SKM-1 (cell line): Measurements from ENCODE around the gene LIMCH1.

Experiments used
- DNase-seq: peaks from one replicate; lab custom pipeline; 2025; ENCODE audit not compliant: unreplicated experiment; lab: John Stamatoyannopoulos, UW

The LIMCH1 gene

DNA sequence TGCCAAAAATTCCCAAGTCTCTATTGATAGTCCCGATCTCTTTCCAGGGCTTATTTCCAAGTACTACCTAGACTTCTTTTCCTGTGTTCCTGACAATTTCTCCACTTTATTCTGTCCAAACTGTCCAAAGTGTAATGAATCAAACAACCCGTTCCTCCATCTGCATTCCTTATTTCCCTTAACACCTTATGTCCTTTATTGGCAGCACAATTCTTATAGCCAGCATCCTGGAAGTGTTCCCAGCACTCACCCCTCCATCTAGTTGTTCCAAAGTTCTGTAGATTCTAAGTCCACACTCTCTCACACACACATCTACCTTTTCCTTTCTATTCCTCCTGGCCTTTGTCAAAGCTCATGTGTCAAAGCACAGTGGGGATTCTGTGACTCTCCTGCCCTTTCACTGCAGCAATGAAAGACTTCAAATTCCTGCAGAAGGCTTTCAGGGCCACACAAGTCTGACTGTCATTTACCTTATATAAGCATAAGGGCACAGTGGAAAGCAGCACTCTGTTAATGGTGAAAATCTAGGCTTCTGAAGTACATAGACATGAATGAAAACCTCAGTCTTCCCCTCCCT is 22.1 kb downstream of the LIMCH1 start:
- no peak for DNase-seq

DNA sequence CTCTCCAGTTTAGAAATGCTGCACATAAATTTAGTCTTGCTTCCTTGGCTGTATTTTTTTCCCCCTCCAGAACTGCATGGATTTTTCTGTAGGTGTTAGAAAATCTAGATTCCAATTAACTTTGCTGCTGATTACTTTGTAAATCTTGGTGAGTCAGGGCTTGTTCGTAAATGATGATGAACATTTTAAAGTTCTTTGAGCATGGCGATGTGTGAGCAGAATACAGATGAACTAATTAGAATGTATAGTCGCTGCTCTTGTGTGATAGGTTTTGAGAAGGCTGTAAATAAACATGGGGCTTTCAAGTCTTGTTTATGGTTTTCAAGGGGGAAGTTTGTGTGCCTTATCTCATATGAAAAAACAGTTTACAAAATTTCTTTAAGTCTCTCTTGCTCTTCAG is 23.3 kb downstream of the LIMCH1 start:
- DNase-seq: no peak

DNA sequence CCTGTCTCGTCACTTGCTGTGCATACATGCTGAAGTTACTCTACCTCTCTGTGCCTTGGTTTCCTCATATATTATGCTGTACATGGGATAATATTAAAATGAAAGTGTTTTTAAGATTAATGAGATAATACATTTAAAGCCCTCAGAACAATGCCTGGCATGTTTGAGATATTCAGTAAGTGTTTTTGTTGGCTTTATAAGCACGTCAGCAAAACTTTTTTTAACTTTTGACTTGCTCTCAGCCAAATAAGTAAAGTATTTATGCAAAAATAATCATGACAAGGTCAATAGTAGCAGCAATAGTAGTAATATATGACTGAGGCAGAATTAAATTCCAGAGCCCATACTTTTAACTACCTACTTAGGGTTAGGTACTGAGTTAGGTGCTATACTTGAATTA is 29.2 kb downstream of the LIMCH1 start:
- no peak for DNase-seq

DNA sequence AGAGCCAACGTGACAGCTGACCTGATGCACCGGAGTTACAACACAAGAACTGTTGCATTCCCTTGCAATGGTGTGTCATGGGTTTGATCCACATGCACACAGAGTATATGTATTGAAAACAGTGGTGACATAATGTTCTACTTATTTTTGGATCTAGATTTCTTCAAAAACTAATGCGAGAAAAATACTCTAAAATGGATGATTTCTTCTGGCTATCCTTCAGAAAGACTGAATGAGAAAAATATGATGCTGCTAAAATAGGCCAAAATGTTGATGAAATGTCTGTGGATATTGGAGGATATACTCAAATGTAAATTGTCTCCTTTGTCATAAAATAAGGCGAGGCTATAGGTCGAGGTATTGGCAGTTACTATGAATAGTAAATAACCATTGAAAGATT is 30.4 kb downstream of the LIMCH1 start:
- DNase-seq: no peak

DNA sequence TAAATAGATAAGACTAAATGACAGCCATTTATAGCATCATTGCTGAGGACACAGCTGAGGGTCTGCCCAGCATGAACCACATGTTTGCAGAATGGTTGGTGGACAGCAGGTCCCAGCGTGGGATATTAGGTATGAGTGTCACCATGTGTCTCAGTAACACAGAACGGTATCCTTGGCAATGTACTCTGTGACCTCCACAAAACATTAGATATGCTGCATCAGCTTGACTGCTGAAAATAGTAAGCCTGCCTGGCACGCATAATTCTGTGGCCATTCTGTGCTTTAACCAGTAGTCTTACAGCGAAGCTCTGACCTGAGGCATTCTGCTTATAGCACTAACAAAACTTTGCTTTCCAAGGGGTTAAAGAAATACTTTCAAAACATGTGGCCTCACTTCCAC is 32.0 kb downstream of the LIMCH1 start:
- no peak for DNase-seq

DNA sequence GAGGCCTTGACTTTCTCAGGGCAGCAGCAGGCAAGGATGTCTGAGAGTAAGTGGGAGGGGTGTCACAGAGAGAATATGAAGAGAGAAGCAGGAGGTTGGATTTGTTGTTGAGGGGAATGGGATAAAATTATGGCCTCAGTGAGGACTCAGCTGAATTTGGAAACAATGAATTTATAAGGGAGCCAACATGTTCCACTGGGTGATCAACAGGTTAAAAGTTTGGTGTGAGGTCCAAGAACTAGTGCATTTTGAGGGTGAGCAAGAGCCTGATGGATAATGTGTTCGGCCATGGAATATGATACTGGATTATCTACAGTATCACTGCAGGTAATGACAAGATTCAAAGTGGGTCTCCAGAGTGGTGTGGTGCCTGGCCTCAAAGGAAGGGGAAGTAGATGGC is 33.5 kb downstream of the LIMCH1 start:
- DNase-seq: no peak

DNA sequence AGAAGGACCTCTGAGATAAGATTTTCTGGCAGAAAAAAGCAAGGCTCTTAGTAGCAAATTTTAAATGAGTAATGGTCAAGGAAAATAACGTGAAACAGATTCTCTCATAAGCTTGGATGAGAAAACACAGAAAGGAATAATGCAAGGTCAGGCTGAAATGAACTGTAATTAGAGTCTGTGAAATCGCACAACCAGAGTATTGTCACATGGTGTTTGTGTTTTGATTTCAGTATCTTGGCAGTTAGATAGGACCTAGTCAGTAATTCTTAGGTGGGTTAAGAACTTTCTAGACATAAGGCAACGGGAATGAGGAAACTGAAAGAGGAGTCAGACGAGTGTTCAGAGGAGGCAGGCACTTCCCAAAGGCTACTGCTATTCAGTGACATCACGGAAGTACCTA is 34.6 kb downstream of the LIMCH1 start:
- no peak for DNase-seq

DNA sequence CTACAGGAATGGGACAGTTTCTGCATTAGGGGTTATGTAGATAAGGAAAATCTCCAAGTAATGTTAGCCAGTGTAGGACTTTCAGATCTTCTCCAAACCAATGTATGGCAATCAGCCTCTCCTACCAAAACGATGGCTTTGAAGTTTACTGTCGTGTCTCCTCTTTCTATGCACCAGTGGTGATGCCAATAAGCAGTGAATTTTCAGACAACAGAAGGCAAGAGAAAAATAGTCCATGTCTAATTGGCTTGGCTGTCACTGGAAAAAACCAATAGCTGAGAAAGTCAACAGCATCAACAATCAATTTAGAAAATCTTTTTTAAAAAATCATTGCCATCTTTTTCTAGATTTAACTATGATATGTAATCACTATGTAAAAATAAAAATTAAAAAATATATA is 35.0 kb downstream of the LIMCH1 start:
- no peak for DNase-seq

DNA sequence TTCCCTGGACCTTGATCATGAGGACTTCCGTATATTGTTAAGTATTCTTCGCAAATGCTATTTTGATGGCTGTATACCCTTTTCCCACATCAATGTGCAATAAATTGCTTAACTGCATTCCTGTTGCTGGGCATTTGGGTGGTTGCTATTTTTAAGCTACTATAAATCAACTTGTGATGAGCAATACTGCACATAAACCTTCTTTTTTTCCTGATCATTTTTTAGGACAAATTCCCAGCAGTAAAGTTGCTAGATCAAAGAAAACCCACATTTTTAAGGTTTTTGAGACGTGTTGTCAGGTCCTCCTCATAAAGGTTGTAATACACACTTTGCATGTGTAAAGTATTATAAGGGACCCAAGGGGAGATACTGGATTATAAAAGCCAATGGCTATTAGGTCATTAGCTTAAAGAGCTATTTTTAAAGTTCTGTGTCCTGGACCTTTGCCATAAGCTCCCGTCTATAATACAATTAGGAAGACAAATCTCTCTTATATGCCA is 35.6 kb downstream of the LIMCH1 start:
- DNase-seq: no peak

DNA sequence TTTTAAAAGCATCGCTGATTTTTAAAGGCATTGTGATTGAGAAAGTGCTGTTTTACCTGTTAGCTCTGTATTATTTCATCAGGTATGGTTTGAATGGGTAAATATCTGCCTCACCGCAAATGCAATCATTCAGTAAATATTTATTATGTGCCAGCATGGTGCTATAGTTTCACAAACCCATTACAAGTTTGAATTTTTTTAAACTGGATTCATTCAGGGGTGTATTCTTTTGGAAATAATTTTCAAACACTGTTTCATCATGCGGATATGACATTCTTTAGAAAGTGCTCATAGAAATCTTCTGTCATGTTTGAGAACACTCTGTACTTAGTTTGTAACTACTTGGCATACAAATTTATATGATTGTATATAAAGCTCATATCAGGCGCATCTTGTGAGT is 37.2 kb downstream of the LIMCH1 start:
- DNase-seq: no peak

DNA sequence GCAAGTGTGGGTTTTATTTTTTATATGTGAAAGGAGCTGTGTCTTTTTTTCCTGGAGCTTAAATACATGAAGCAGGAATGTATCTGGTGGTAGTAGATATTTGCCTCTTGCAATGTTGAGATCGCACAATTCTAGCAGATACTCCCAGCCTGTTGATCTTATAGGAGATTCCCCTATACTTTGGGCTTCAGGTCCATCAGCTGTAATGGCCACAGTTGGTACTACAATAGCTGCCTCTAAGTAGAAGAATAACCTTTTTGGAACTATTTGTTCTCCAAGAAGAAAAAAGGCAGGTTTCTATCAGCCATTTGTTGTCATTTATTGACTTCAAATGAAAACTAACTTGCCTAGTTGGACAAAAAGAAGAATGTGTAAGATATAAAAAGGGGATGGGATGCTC is 37.7 kb downstream of the LIMCH1 start:
- DNase-seq: no peak

DNA sequence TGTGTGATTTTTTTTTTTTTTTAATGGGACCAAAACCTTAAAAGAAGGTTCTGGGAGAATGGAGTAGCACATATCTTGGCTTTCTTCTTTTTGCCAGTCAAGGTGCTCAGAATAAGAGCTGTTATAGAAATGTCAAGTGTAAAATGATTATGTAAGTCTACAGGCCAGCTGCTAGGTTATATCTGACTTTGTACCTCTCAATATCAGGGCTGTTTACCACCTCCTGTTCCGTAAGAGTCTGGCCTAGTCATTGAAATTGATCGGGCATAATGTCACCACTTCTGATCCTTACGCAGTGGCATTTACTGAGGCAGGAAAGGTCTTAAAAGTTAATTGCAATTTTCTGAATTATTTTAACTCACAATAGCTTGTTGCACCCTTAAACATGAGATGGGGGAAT is 41.1 kb downstream of the LIMCH1 start:
- DNase-seq: no peak

DNA sequence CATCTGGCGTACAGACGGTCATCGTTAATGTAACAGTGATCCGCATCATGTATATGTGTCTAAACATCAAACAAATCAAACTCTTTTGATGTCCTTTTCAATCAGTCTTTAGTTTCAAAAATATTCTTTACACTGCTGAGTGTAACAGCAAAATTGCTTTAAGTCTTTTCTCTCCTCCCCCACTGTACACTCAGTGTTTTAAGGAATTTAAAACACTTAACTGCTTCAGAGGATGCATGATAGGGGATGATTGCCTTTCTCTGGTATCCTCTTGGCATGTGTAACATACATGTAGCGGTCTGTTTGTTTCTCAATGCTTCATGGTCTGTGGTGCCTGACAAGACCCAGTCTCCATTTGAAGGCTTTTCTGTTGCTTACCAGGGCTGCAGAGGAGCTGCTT is 41.6 kb downstream of the LIMCH1 start:
- no peak for DNase-seq

DNA sequence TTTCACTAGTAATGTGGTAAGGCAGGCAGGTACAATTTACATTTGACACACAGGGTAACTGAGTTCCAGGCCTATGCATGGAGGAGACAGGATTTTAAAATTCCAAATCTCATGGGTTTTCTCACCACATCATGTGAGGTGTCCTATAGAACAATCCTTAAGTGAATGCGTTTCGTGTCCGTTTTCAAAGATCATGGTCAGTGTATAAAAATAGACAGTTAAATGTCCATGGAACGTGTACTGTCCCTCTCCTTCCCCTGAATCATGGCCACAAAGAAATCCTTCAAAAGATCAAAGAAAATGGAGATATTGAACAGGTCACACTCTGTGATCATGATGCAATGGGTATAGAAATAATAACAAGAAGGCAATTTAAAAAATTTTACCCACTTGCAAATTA is 42.0 kb downstream of the LIMCH1 start:
- DNase-seq: no peak

DNA sequence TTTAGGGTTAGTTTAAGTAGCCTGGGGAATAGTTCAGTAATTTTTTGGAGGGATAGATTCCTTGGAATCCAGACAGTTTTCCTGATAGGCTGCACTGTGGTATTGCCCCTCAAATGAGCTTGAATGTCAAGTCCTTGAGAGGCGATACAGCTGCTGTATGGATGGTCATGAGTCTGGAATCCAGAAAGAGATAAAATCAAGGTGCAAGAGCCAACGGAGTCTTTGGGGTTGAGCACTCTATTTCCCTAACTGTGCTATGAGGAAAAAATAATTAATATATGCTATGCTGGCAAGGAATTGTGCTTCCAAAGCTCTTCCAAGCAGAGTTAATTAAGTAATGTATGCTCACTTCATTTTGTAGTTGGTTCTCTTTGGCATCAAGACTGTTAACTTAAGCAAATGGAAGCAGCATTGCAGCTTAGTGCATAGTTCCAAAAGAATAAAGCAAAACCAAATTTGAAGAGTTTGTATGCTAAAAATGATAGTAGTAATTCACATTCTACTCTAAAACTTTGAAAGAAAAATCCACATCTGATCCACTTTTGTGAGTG is 48.8 kb downstream of the LIMCH1 start:
- no peak for DNase-seq

DNA sequence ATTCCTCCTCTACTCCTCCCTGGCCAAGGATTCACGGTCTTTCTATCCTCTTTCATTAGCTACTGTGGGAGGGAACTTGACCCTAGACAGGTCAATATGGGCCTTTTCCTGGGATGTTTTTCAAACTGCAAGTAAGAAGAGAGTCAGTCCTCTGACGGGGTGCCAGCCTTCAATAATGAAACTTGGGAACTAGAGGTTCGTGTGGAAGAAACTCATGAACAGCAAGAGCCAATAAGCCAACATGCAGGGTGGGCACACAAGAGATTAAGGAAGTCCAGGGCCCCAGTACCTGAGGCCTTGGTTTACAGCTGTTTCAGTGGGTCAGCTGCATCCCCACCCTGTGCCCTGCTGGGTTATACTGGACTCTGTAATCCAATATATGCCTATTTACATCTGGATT is 49.3 kb downstream of the LIMCH1 start:
- no peak for DNase-seq

DNA sequence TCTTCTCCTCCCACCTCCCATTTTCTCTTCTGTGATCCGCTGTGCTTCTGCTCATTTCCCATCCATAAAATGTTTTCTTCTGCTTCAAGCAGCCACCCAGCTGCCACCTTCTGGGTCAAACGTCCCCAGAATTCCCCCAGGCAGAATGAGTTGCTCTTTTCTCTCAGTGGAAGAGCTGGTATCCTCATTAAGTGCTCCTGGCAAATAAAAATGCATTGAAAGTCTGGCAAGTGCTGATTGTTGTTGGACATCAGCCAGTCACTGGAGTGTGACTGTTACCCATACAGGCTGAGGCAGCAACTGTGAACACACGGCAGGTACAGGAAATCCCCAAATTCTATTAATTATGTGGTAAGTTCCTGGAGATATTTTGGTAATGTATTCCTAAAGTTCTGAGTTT is 52.6 kb downstream of the LIMCH1 start:
- DNase-seq: no peak

DNA sequence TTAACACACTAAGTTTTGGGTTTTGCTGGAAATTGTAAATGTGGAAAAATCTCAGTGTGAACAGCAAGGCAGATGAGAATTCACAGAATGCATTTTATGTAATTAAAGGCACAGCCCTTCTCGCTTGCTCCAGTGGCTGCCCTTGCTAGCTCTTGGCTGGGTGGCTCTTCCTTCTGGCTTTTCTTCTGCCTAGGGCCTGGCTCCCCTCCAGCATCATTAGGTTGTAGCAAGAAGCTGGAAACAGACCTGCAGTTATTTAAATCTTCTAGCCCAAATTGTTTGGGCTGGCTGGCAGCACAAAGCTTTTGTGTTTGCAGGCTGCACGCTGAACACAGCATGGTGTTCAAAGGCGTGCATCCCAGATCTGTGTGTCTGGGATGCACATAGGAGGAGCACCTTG is 56.5 kb downstream of the LIMCH1 start:
- no peak for DNase-seq

DNA sequence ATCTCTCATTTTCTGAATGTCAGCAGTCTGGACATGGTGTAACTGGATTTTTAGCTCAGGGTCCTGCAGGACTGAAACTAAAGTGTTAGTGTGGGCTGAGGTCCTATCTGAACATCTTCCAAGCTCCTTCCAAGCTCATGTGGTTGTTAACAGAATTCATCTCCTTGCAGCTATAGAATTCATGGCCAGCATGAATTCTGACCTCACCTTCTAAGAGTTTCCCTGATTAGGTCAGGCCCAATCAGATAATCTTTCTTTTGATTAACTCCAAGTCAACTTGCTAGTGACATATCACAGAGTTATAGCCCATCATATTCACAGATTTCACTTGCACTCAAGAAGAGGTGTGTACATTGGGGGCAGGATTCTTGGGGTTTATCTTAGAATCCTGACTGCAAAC is 59.5 kb downstream of the LIMCH1 start:
- DNase-seq: no peak

DNA sequence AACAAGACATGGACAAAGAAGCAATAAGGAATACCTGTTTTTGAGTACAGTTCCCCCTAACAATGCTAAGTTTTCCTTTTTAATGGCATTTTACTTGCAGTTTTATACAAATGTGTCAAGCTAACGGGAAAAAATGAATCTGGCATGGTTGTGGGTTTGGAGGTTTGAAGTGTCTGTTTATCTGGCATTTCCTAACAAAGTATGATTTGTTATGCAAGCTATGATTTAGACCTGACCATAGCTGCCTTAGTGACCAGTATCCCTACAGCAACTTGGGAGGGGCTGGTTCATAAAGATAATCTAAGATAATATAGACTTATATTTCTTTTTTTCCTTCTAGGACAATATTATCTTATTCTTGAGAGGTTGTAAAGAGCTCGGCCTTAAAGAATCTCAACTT is 60.6 kb downstream of the LIMCH1 start:
- no peak for DNase-seq

DNA sequence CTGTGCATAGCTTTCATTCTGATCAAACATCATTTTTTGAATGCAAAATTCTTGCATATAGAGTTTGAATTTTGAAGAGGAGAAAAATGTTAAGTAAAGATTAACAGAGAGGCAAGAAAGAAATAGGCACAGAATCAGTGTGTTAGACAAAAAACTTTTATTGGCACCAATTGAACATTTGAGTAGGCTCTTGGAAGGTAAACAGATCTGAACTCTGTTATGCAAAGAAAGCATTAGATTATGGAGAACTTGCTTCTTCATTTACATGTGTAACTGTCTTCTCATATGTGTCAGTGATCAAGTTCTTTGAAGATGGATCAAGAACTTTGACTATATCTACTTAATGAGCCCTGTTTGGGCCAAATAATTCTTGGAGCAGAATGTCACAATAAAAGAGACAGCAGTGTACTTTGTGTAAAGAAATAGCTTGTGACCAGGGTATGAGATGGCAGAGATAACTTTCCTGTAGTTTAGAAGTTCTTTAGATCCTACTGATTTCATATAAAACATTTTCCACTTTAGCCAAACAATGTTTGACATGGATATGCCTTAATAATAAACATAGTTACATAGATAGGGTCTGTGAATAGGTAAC is 61.3 kb downstream of the LIMCH1 start:
- DNase-seq: no peak

DNA sequence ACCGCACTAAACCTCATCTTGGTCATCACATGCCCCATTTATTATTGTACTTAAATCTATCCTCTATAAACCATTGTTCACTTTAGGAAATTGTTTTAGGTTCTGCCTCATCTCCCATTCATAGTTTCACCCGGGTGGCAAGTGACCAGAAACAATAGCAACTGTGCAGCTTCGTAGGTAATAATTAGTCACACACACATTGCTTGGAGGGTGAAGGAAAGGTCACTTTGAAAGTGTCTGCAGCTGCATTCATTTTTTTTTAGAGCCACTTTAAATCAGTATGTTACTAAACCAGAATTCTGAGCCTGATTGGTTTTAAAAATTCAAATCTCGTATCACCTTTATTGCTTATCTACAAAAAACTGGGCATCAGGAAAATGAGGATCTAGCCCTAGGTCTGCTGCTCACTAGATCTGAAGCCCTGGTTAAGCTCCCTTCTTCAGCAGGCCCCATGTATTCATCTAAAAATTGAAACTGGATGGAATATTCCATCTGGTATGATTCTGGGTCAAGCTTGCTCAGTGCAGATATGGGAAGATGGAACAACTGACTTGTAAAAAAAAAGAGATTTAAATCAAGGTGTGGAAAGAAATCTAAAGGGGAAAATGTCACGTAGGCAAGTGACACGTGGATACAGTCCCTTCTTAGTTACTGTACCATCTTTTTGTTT is 62.4 kb downstream of the LIMCH1 start:
- no peak for DNase-seq
